ENCODE data around the gene PIGW.

PIGW gene

GRCh38 chr17:36546418-36547093 is 11.8 kb downstream of the PIGW start:
- no peak for DNase-seq

GRCh38 chr17:36547776-36548175 is 13.0 kb downstream of the PIGW start:
- DNase-seq: no peak

GRCh38 chr17:36550491-36551417 is 16.0 kb downstream of the PIGW start:
- no peak for DNase-seq

GRCh38 chr17:36553459-36553858 is 18.7 kb downstream of the PIGW start:
- no peak for DNase-seq

GRCh38 chr17:36566081-36566480 is 31.3 kb downstream of the PIGW start:
- DNase-seq: no peak

GRCh38 chr17:36575028-36575427 is 40.2 kb downstream of the PIGW start:
- no peak for DNase-seq

GRCh38 chr17:36576793-36577192 is 42.0 kb downstream of the PIGW start:
- DNase-seq: no peak

GRCh38 chr17:36578671-36579070 is 43.9 kb downstream of the PIGW start:
- DNase-seq: no peak

GRCh38 chr17:36583787-36584186 is 49.0 kb downstream of the PIGW start:
- DNase-seq: no peak

GRCh38 chr17:36586138-36586537 is 51.4 kb downstream of the PIGW start:
- no peak for DNase-seq

Data from NCI-H446 treated with DMSO at 0.1 percent for 48 hours (cell line).